Measurements from ENCODE around the gene HADHA.

Gene HADHA

GRCh38 chr2:26217720-26218119 lies 26.7 kb downstream of the HADHA start:
- TF ChIP-seq, protein P1, sequence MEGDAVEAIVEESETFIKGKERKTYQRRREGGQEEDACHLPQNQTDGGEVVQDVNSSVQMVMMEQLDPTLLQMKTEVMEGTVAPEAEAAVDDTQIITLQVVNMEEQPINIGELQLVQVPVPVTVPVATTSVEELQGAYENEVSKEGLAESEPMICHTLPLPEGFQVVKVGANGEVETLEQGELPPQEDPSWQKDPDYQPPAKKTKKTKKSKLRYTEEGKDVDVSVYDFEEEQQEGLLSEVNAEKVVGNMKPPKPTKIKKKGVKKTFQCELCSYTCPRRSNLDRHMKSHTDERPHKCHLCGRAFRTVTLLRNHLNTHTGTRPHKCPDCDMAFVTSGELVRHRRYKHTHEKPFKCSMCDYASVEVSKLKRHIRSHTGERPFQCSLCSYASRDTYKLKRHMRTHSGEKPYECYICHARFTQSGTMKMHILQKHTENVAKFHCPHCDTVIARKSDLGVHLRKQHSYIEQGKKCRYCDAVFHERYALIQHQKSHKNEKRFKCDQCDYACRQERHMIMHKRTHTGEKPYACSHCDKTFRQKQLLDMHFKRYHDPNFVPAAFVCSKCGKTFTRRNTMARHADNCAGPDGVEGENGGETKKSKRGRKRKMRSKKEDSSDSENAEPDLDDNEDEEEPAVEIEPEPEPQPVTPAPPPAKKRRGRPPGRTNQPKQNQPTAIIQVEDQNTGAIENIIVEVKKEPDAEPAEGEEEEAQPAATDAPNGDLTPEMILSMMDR (IDR thresholded peaks at IDR 0.05; ENCODE audit: control extremely low read depth, extremely low read depth, low read depth, missing control alignments) = no peak
- POLR2A ChIA-PET = no interaction called here
- no peak for DNase-seq (ENCODE audit: extremely low spot score)
- CTCF ChIA-PET = interaction anchor here (0.7 to 1.3 kb wide), 3 partner anchors 12 to 130 kb away, joined by 3 read pairs; no protein-coding TSS in a partner anchor

- ChIA-PET POLR2A (no interaction called here), CTCF (interaction anchor here (1.0 kb wide), 1 partner anchor 128 kb away, joined by 3 read pairs; no protein-coding TSS in a partner anchor)
- TF ChIP-seq, protein P1 (IDR thresholded peaks at IDR 0.05; ENCODE audit: control extremely low read depth, extremely low read depth, low read depth, missing control alignments) = no peak
- DNase-seq (ENCODE audit: extremely low spot score) = no peak
Measured at GRCh38 chr2:26216587-26216986, 27.8 kb downstream of the HADHA start.

DNA sequence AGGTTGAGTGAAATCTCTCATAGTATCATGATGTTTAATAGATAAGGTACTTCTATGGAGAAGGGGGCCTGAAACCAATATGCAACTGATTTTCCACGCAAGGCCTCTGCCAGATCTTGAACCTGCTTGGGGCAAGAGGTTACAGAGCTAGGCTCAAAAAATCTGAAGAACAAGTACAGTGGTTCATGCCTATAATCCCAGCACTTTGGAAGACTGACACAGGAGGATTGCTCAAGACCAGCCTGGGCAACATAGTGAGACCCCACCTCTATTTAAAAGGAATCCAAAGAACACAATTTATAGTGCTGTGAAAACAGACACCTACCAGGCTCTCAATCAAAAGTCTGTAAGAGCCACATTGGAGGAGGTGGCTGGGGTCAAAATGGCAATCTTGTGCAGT lies 28.6 kb downstream of the HADHA start:
- TF ChIP-seq, protein P1 (IDR thresholded peaks at IDR 0.05; ENCODE audit: control extremely low read depth, extremely low read depth, low read depth, missing control alignments) = no peak
- DNase-seq (ENCODE audit: extremely low spot score) = no peak
- CTCF ChIA-PET = interaction anchor here (0.8 to 1.6 kb wide), 5 partner anchors 9 to 265 kb away, joined by 3 to 8 read pairs (median 4); no protein-coding TSS in a partner anchor
- POLR2A ChIA-PET = interaction anchor here (0.6 kb wide), 1 partner anchor 1441 kb away, joined by 3 read pairs; no protein-coding TSS in a partner anchor

GRCh38 chr2:26214759-26215158 lies 29.7 kb downstream of the HADHA start:
- TF ChIP-seq, protein P1 (IDR thresholded peaks at IDR 0.05; ENCODE audit: control extremely low read depth, extremely low read depth, low read depth, missing control alignments) = no peak
- DNase-seq (ENCODE audit: extremely low spot score) = no peak
- ChIA-PET CTCF (interaction anchor here (0.8 to 1.6 kb wide), 4 partner anchors 8 to 30 kb away, joined by 4 to 8 read pairs (median 4); no protein-coding TSS in a partner anchor), POLR2A (no interaction called here)

- POLR2A ChIA-PET = no interaction called here
- CTCF ChIA-PET = no interaction called here
- no peak for DNase-seq (ENCODE audit: extremely low spot score)
- TF ChIP-seq, protein P1 (IDR thresholded peaks at IDR 0.05; ENCODE audit: control extremely low read depth, extremely low read depth, low read depth, missing control alignments) = no peak
Measured at GRCh38 chr2:26212011-26212410, 32.4 kb downstream of the HADHA start.

GRCh38 chr2:26203906-26204305 lies 40.5 kb downstream of the HADHA start:
- no peak for DNase-seq (ENCODE audit: extremely low spot score)
- CTCF ChIA-PET = interaction anchor here (0.8 kb wide), 1 partner anchor 19 kb away, joined by 4 read pairs; no protein-coding TSS in a partner anchor
- POLR2A ChIA-PET = no interaction called here
- TF ChIP-seq, protein P1 (IDR thresholded peaks at IDR 0.05; ENCODE audit: control extremely low read depth, extremely low read depth, low read depth, missing control alignments) = no peak

Measured in GM10248 (cell line).